ENCODE measurements around the gene GAS7. TPM values are rescaled to one million over a fixed set of nuclear protein-coding genes. Genes with fewer than 3 reads are reported as not detected.

GAS7 gene
- total RNA-seq, 1 donor from 2014 or later: 19.5 TPM

DNA sequence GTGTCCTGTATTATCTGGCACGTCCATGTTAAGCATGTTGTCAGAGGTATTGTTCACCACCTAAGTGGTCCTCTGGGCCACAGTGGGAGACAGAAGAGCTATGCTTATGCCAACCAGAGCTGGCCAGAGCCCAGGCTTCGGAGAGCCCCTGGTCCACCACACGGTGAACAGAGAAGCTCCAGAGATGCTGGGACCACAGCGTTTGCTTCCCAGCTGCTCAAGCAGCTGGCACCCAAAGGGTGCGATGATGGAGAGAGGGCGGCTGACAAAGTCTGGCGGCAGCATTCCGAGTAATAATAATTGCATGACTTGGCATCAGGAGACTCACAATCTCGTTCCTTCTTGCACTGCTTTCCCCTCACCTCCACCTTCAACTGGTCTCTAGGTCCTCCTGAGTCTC is 257.6 kb downstream of the GAS7 start:
- H3K9me3 Mint-ChIP-seq: no peaks in the 10 kb centered on the region
- TF ChIP-seq, protein P1, sequence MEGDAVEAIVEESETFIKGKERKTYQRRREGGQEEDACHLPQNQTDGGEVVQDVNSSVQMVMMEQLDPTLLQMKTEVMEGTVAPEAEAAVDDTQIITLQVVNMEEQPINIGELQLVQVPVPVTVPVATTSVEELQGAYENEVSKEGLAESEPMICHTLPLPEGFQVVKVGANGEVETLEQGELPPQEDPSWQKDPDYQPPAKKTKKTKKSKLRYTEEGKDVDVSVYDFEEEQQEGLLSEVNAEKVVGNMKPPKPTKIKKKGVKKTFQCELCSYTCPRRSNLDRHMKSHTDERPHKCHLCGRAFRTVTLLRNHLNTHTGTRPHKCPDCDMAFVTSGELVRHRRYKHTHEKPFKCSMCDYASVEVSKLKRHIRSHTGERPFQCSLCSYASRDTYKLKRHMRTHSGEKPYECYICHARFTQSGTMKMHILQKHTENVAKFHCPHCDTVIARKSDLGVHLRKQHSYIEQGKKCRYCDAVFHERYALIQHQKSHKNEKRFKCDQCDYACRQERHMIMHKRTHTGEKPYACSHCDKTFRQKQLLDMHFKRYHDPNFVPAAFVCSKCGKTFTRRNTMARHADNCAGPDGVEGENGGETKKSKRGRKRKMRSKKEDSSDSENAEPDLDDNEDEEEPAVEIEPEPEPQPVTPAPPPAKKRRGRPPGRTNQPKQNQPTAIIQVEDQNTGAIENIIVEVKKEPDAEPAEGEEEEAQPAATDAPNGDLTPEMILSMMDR (conservative IDR thresholded peaks at IDR 0.05): no peak
- H3K4me3 Mint-ChIP-seq: no peak overlapping the region
- H3K27me3 Mint-ChIP-seq: peaks cover 3% of the 10 kb centered on the region
- no peaks in the 10 kb centered on the region for H3K4me1 Mint-ChIP-seq (ENCODE audit: unreplicated experiment)
- DNase-seq (ENCODE audit: extremely low spot score, unreplicated experiment): no peak
- no peak overlapping the region for H3K27ac Mint-ChIP-seq
- peaks cover 10% of the 10 kb centered on the region for H3K36me3 Mint-ChIP-seq

DNA sequence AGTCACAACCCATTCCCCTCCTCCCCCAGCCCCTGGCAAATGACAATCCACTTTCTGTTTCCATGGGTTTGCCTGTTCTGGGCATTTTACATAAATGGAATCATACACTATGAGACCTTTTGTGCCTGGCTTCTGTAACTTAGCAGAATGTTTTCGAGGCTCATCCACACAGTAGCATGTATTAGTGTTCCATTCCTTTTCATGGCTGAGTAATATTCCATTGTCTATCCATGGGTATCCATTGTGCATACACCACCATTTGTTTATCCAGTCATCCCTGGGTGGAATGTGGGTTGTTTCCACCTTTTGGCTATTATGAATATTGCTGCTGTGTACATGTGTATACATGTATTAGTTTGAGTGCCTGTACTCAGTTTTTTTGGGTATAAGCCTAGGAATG is 259.6 kb downstream of the GAS7 start:
- DNase-seq (ENCODE audit: extremely low spot score, unreplicated experiment): no peak
- H3K27me3 Mint-ChIP-seq: peaks cover 3% of the 10 kb centered on the region
- peaks cover 10% of the 10 kb centered on the region for H3K36me3 Mint-ChIP-seq
- H3K27ac Mint-ChIP-seq: no peak overlapping the region
- no peak overlapping the region for H3K4me3 Mint-ChIP-seq
- TF ChIP-seq, protein P1 (conservative IDR thresholded peaks at IDR 0.05): no peak
- no peaks in the 10 kb centered on the region for H3K9me3 Mint-ChIP-seq
- H3K4me1 Mint-ChIP-seq (ENCODE audit: unreplicated experiment): no peaks in the 10 kb centered on the region

DNA sequence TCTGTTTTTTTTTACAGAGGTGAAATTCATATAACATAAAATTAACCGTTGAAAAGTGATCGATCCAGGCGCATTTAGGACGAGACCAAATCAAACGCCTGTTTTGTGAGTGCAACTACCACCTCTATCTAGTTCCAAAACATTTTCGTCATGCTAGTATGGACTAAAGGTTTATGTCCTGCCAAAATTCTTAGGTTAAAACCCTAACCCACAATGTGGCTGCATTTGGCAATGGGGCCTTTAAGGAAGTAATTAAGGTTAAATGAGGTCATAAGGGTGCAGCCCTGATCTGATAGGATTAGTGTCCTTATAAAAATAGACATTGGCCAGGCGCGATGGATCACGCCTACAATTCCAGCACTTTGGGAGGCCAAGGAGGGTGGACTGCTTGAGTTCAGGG is 260.5 kb downstream of the GAS7 start:
- Mint-ChIP-seq H3K9me3 (no peaks in the 10 kb centered on the region), H3K27ac (no peak overlapping the region), H3K36me3 (peaks cover 10% of the 10 kb centered on the region), H3K4me3 (no peak overlapping the region), H3K4me1 (ENCODE audit: unreplicated experiment) (no peaks in the 10 kb centered on the region), H3K27me3 (peaks cover 3% of the 10 kb centered on the region)
- DNase-seq (ENCODE audit: extremely low spot score, unreplicated experiment): no peak
- TF ChIP-seq, protein P1 (conservative IDR thresholded peaks at IDR 0.05): no peak

- Mint-ChIP-seq H3K4me3 (no peak overlapping the region), H3K27ac (no peak overlapping the region), H3K36me3 (peaks cover 10% of the 10 kb centered on the region), H3K27me3 (peaks cover 3% of the 10 kb centered on the region), H3K9me3 (no peaks in the 10 kb centered on the region), H3K4me1 (ENCODE audit: unreplicated experiment) (no peaks in the 10 kb centered on the region)
- no peak for DNase-seq (ENCODE audit: extremely low spot score, unreplicated experiment)
- TF ChIP-seq, protein P1 (conservative IDR thresholded peaks at IDR 0.05): no peak
Measured at GRCh38 chr17:9937241-9937761, 261.1 kb downstream of the GAS7 start.

GRCh38 chr17:9936095-9936494 is 262.3 kb downstream of the GAS7 start:
- TF ChIP-seq, protein P1 (conservative IDR thresholded peaks at IDR 0.05): no peak
- DNase-seq (ENCODE audit: extremely low spot score, unreplicated experiment): no peak
- Mint-ChIP-seq H3K27ac (no peak overlapping the region), H3K9me3 (no peaks in the 10 kb centered on the region), H3K27me3 (peaks cover 1% of the 10 kb centered on the region), H3K36me3 (peaks cover 8% of the 10 kb centered on the region), H3K4me3 (no peak overlapping the region), H3K4me1 (ENCODE audit: unreplicated experiment) (no peaks in the 10 kb centered on the region)

- no peak overlapping the region for H3K27ac Mint-ChIP-seq
- no peak for DNase-seq (ENCODE audit: extremely low spot score, unreplicated experiment)
- H3K9me3 Mint-ChIP-seq: no peaks in the 10 kb centered on the region
- TF ChIP-seq, protein P1 (conservative IDR thresholded peaks at IDR 0.05): no peak
- H3K27me3 Mint-ChIP-seq: no peaks in the 10 kb centered on the region
- H3K36me3 Mint-ChIP-seq: peaks cover 7% of the 10 kb centered on the region
- no peak overlapping the region for H3K4me3 Mint-ChIP-seq
- no peaks in the 10 kb centered on the region for H3K4me1 Mint-ChIP-seq (ENCODE audit: unreplicated experiment)
Measured at GRCh38 chr17:9935408-9935807, 263.0 kb downstream of the GAS7 start.

Measured in type B pancreatic cell (in vitro differentiated cells).